HAP-1 (cell line): ENCODE data around the gene HNRNPC.

Source experiments
- DNase-seq, 2 experiments: peaks; one replicate each; pipeline ENCODE4 v3.0.0-alpha.2; 2016 to 2020; ENCODE audit warnings: low spot score in 2 of 2
- H3K27me3 ChIP-seq: fragments of 250-450 bp; sonication (Bioruptor Pico); 2 replicates; pipeline ENCODE4 v1.5.1; 2020; ENCODE audit warnings: low read depth, mild to moderate bottlenecking, moderate library complexity
- H3K36me3 ChIP-seq: fragments of 250-450 bp; sonication (Bioruptor Pico); replicated peaks from 2 replicates; pipeline ENCODE4 v1.5.1; 2020; ENCODE audit warnings: mild to moderate bottlenecking
- H3K4me1 ChIP-seq: fragments of 250-450 bp; sonication (Bioruptor Pico); 2 replicates; pipeline ENCODE4 v1.5.1; 2020; ENCODE audit warnings: mild to moderate bottlenecking
- H3K4me3 ChIP-seq: fragments of 250-450 bp; sonication (Bioruptor Pico); 2 replicates; pipeline ENCODE4 v1.5.1; 2020; ENCODE audit warnings: mild to moderate bottlenecking, moderate library complexity
- H3K9me3 ChIP-seq: fragments of 250-450 bp; sonication (Bioruptor Pico); 2 replicates; pipeline ENCODE4 v1.5.1; 2020; ENCODE audit warnings: mild to moderate bottlenecking, moderate library complexity
- in situ Hi-C: fragments of 300-500 bp; cut with MboI; formaldehyde crosslinking; loops from 3 replicates; pipeline ENCODE4 v1.14.3; 2020; ENCODE audit warnings: low sequenced_read_pairs, inconsistent platforms, mixed read lengths

HNRNPC gene

DNA sequence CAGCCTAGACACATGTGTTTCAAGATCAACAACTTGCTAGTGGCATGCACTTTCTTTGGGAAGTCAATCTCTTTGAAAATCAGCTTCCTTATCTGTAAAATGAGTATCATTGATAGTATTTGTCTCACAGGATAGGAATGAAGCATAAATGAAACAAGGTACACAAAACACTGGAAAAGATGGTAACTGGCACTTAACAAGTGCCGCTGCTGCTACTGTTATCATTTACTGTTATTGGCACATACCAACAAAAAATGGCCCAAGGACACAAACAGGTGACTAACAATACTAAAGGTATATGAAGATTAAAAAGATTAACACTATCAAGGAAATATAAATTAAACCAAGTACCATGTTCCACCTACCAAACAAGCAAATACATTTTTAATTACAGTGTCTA, 20.9 kb downstream of the HNRNPC start:
- in situ Hi-C loops = no loop called here
- Histone ChIP-seq H3K27me3 (no peaks in the 10 kb centered on the region), H3K4me3 (no peak overlapping the region), H3K36me3 (peaks cover 81% of the 10 kb centered on the region), H3K9me3 (no peaks in the 10 kb centered on the region), H3K4me1 (peaks cover 14% of the 10 kb centered on the region)
- no peak for DNase-seq

DNA sequence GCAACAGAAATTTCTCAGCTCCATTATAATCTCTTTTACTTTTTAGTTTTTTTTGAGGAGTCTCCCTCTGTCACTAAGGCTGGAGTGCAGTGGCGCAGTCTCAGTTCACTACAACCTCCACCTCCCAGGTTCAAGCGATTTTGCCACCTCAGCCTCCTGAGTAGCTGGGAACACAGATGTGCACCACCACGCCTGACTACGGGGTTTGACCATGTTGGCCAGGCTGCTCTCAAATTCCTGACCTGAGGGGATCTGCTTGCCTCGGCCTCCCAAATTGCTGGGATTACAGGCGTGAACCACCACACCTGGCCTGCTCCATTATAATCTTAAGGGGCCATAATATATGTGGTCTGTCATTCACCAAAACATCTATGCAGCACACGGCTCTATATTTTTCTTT, 23.4 kb downstream of the HNRNPC start:
- no peaks in the 10 kb centered on the region for H3K9me3 ChIP-seq
- H3K36me3 ChIP-seq = peaks cover 63% of the 10 kb centered on the region
- DNase-seq = no peak
- in situ Hi-C loops = no loop called here
- no peaks in the 10 kb centered on the region for H3K27me3 ChIP-seq
- peaks cover 12% of the 10 kb centered on the region for H3K4me1 ChIP-seq
- H3K4me3 ChIP-seq = no peak overlapping the region

DNA sequence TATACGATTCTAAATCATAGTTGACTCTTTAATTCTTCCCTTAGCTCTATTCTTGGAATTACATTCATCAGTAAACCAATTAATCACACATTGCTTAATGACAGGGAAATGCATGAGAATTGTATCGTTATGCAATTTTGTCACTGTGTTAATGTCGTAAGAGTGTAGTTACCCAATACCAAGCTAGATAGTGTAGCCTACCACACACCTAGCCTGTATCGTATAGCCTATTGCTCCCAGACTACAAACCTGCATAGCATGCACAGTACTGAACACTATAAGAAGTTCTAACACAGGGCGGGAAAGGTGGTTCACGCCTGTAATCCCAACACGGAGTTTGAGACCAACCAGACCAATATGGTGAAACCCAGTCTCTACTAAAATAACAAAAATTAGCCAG, 24.7 kb downstream of the HNRNPC start:
- no peaks in the 10 kb centered on the region for H3K9me3 ChIP-seq
- H3K36me3 ChIP-seq = peaks cover 63% of the 10 kb centered on the region
- H3K27me3 ChIP-seq = no peaks in the 10 kb centered on the region
- DNase-seq = no peak
- in situ Hi-C loops = no loop called here
- H3K4me1 ChIP-seq = peaks cover 12% of the 10 kb centered on the region
- no peak overlapping the region for H3K4me3 ChIP-seq

DNA sequence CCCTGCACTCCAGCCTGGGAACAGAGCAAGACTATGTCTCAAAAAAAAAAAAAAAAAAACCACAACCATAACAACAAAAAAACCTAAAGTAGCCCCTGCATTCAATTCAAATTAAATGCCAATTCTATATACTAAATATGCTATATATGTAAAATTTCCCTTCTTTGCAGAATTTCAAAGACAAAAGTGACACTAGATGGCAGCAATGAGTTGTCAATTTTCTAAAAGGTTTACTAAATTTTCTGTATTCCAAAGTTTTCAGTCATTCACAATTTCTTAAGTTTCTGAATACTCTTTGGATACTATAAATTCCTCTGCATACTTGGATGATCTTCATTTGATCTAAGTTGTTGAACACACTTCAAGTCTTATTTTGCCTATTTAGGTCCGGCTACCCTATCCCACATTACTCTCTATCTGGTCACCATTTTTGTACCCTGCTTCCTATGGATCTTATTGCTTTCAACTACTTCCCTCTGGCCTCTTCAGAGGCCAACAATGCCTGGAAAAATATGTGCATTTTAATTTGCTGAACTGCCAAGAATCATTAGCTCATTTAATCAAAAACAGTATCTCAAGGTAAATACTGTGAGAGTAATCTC, 27.9 kb downstream of the HNRNPC start:
- H3K4me1 ChIP-seq = no peaks in the 10 kb centered on the region
- in situ Hi-C loops = no loop called here
- peaks cover 74% of the 10 kb centered on the region for H3K36me3 ChIP-seq
- H3K9me3 ChIP-seq = no peaks in the 10 kb centered on the region
- no peak for DNase-seq
- H3K27me3 ChIP-seq = no peaks in the 10 kb centered on the region
- no peak overlapping the region for H3K4me3 ChIP-seq

DNA sequence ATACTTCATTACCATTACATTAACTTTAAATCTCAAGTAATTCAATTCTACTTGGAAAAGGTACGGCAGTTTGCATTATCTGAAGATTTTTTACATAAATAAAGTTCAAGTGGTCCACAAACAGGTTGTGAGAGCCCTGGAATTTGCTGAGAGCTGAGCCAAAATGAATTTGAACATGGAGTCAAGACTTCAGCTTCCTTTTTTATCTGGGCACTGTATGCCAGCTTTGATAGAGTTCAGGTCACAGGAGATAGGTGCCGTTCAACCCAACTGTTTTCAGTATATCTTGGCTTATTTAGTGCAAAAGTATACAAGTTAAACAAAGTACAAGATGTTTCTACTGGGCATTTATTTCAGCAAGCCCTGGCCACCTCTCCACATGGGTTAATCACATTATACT, 28.8 kb downstream of the HNRNPC start:
- in situ Hi-C loops = no loop called here
- Histone ChIP-seq H3K4me3 (no peak overlapping the region), H3K27me3 (no peaks in the 10 kb centered on the region), H3K36me3 (peaks cover 74% of the 10 kb centered on the region), H3K9me3 (no peaks in the 10 kb centered on the region), H3K4me1 (no peaks in the 10 kb centered on the region)
- no peak for DNase-seq

DNA sequence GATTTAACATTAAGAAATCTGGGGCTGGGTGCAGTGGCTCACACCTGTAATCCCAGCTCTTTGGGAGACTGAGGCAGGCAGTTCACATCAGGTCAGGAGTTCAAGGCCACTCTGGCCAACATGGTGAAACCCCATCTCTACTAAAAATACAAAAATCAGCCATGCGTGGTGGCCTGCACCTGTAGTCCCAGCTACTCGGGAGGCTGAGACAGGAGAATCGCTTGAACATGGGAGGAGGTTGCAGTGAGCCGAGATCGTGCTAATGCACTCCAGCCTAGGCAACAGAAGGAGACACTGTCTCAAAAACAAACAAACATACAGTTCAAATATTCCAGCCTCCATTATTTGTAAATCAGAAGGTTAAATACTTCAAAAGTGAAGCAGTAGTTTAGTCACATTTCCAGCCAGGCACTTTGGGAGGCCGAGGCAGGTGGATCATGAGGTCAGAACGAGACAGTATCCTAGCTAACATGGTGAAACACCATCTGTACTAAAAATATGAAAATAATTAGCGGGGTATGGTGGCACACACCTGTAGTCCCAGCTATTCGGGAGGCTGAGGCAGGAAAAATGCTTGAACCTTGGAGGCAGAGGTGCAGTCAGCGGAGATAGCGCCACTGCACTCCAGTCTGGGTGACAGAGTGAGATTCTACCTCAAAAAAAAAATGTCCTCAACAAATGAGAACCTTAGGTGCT, 30.3 kb downstream of the HNRNPC start:
- peaks cover 77% of the 10 kb centered on the region for H3K36me3 ChIP-seq
- DNase-seq = no peak
- in situ Hi-C loops = no loop called here
- no peaks in the 10 kb centered on the region for H3K9me3 ChIP-seq
- H3K4me1 ChIP-seq = peaks cover 4% of the 10 kb centered on the region
- no peak overlapping the region for H3K4me3 ChIP-seq
- no peaks in the 10 kb centered on the region for H3K27me3 ChIP-seq

DNA sequence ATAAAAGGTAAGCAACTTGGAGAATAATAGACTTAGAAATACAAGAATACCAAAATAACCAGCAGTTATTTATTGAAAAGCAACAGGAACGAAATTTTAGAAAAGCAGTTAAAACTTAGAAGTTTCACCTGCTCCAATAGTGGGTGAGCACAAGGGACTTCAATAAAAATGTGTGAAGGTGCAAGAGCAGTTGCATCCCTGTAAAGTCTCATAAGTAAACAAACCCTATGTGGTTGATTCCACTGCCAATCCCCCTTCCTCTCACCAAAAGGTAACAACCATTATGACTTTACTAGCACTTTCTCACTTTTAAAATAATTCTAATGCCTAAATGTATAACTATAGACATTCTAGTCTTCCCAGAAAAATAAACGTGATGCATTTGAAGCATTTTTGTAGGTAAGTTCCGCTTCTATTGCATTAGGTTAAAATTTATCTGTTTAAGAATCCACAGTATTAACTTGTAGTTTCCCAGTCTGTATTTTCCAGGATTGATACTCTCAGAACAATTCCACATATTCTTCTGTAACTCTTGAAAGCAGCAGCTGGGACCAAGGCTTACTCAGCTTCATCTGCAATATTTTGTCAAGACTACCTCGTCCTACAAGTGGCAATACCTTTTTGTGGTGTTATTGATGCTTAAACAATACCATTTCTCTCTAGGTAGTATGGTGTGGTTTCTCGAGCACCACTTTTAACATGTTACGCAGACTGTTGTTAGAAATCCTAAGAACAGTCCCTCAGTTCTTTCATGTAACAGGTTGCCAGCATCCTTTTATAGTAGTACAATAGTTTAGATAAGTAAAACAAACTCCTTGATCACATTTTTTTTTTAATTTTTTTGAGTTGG, 32.1 kb downstream of the HNRNPC start:
- Histone ChIP-seq H3K4me1 (peaks cover 4% of the 10 kb centered on the region), H3K36me3 (peaks cover 86% of the 10 kb centered on the region), H3K27me3 (no peaks in the 10 kb centered on the region), H3K9me3 (no peaks in the 10 kb centered on the region), H3K4me3 (no peak overlapping the region)
- DNase-seq = no peak
- in situ Hi-C loops = no loop called here

DNA sequence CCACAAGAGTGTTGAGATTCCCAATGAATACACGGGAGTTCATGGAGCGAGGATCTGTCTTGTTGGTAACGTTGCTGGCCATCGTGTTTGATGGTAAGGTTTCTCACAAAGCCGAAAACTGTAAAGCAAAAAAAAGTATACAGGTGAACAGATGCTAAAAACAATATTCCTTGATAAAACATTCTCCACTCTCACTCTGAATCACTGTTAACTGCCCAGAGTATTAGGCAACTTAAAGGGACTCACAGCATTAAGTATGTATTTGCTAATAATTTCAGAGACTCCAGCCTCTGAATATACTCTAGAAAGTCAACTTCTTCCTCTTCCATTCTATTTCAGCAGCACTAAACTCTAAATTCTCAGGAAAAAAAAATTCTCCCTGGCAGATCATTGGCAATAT, 35.1 kb downstream of the HNRNPC start:
- DNase-seq = no peak
- in situ Hi-C loops = no loop called here
- peaks cover 4% of the 10 kb centered on the region for H3K4me1 ChIP-seq
- no peaks in the 10 kb centered on the region for H3K27me3 ChIP-seq
- H3K36me3 ChIP-seq = peaks cover 98% of the 10 kb centered on the region
- no peaks in the 10 kb centered on the region for H3K9me3 ChIP-seq
- no peak overlapping the region for H3K4me3 ChIP-seq

DNA sequence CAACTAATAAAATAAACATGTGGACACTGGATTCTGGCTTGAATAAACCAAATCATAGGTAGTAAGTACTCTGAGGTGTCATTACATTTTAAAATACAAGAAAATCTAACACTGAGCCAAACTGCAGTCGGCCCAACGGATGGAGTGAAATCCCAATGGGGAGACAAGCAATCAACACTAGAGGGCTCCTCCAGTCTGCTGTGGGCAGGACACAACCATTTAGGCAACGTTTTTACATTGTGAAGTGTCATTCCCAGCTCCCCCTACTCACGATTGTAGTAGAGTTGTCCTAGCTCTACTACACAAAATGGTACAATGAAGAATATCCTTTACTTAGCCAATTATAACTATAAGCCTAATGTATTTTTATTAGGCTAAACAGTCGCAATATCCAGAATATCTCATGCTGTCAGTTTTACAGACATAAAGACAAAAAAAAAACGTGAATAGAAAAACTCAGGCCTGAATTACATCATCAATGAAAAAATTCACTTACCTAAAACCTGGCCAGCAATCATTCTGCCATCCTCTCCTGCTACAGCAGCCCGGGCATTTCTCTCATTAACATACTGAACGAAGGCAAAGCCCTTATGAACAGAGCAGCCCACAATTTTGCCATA, 35.7 kb downstream of the HNRNPC start:
- H3K27me3 ChIP-seq = no peaks in the 10 kb centered on the region
- no peak for DNase-seq
- no peaks in the 10 kb centered on the region for H3K9me3 ChIP-seq
- no peak overlapping the region for H3K4me3 ChIP-seq
- H3K36me3 ChIP-seq = peaks cover 97% of the 10 kb centered on the region
- in situ Hi-C loops = no loop called here
- peaks cover 4% of the 10 kb centered on the region for H3K4me1 ChIP-seq

DNA sequence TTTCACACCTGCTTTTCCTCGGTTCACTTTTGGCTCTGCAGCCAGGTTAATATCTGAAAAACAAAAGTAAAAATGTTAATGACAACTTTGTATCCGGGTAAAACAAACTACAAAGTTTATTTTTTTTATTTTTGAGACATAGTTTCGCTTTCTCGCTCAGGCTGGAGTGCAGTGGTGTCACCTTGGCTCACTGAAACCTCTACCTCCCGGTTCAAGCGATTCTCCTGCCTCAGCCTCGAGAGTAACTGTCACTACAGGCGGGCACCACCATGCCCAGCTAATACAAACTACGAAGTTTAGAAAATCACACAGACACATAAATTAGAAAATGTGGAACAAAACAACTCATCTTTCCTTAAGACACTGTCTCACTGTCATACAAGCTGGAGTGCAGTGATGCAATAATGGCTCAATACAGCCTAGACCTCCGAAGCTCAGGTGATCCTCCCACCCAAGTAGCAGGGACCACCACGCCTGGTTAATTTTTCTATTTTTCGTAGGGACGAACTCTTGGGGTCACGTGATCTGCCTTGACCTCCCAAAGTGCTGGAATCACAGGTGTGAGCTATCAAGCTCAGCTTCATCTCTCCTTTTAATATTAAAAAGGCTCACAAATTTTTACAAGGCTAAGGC, 38.1 kb downstream of the HNRNPC start:
- Histone ChIP-seq H3K4me3 (no peak overlapping the region), H3K9me3 (no peaks in the 10 kb centered on the region), H3K36me3 (peaks cover 98% of the 10 kb centered on the region), H3K27me3 (no peaks in the 10 kb centered on the region), H3K4me1 (peaks cover 4% of the 10 kb centered on the region)
- DNase-seq = no peak
- in situ Hi-C loops = no loop called here

DNA sequence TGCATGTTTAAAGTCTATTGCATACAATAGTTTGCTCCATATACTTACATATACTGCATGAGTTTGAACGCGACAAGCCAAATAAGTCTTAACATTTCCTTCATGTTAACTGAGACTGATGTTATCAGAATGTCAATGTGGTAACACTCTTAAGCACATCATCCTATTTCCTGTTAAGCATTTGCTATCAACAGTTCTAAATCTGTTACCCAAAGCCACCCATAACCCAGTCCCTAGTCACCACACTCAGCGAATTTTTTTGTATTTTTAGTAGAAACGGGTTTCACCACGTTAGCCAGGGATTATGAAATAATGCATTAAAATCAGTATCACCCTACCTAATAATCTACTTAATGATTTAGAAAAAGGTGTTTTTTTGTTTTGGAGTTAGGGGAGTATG, 39.4 kb downstream of the HNRNPC start:
- Histone ChIP-seq H3K36me3 (peaks cover 97% of the 10 kb centered on the region), H3K27me3 (no peaks in the 10 kb centered on the region), H3K9me3 (no peaks in the 10 kb centered on the region), H3K4me3 (no peak overlapping the region), H3K4me1 (peaks cover 4% of the 10 kb centered on the region)
- in situ Hi-C loops = no loop called here
- DNase-seq = no peak

DNA sequence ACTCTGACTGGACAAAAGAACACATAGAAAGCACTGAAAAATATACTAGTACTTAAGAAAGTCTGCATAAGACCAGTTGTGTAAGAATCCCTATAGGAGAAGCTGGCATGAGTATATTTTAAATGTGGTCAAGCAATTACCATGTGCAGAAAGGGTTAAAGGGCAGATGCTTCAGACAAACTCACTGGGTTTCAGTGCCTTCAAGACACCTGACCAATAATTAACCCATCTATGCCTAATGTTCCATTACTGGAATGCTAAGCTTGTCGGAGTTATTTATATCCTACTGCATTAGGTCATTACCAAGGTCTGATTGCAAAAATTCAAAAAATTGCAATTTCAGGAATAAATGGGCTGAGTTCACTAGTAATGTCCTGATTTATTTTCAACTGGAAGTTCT, 41.3 kb downstream of the HNRNPC start:
- no peak overlapping the region for H3K4me3 ChIP-seq
- peaks cover 97% of the 10 kb centered on the region for H3K36me3 ChIP-seq
- no peaks in the 10 kb centered on the region for H3K9me3 ChIP-seq
- no peaks in the 10 kb centered on the region for H3K4me1 ChIP-seq
- in situ Hi-C loops = no loop called here
- no peak for DNase-seq
- H3K27me3 ChIP-seq = no peaks in the 10 kb centered on the region

DNA sequence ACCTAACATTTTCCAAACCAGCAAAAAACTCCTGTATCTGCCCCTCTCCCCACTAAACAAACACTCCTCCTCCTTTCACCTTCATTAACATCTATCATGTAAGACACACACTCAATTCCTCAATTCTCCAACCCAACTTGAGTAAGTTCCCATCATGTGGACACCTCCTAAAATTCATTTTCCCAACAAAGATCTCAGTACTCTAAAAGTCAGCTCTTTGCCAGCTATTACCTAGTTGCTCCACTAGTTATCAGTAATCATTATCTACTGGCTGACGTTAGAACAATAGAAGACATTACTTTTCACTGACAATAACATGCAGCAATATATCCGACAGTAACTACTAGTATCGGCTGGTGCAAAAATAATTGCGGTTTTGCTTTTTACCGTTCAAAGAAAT, 42.1 kb downstream of the HNRNPC start:
- DNase-seq = no peak
- Histone ChIP-seq H3K4me1 (no peaks in the 10 kb centered on the region), H3K4me3 (no peak overlapping the region), H3K27me3 (no peaks in the 10 kb centered on the region), H3K36me3 (peaks cover 97% of the 10 kb centered on the region), H3K9me3 (no peaks in the 10 kb centered on the region)
- in situ Hi-C loops = no loop called here
